HepG2 (cell line): ENCODE data around the gene ADH4. TPM values are rescaled to one million over a fixed set of nuclear protein-coding genes. Genes with fewer than 3 reads are reported as not detected.
A peak's percentile ranks its signal among the peaks of the same experiment; 100 is the strongest.

ENCODE experiments used
- DNMT1 ChIP-seq: sonication (generic); formaldehyde crosslinking; IDR thresholded peaks from 2 replicates; pipeline ENCODE4 v1.5.1; 2020; ENCODE audit warnings: mild to moderate bottlenecking, missing genetic modification reagents
- ELF4 ChIP-seq: sonication (generic); formaldehyde crosslinking; IDR thresholded peaks from 2 replicates; pipeline ENCODE4 v1.5.0; 2020; ENCODE audit warnings: missing genetic modification reagents, mild to moderate bottlenecking, moderate library complexity, borderline replicate concordance
- FOSL1 ChIP-seq: sonication (generic); formaldehyde crosslinking; IDR thresholded peaks from 2 replicates; pipeline ENCODE4 v1.9.0; 2021; ENCODE audit warnings: missing genetic modification reagents, borderline replicate concordance
- KDM5A ChIP-seq: fragments of 200-600 bp; sonication (generic); IDR thresholded peaks from 2 replicates; pipeline ENCODE4 v1.7.0; 2018; ENCODE audit warnings: antibody characterized with exemption, mild to moderate bottlenecking, low read length, borderline replicate concordance
- MXI1 ChIP-seq: IDR thresholded peaks from 3 replicates; pipeline ENCODE4 v1.6.1; 2012; ENCODE audit warnings: low read depth, low read length, inconsistent platforms, borderline replicate concordance
- MYC ChIP-seq: sonication (generic); formaldehyde crosslinking; IDR thresholded peaks from 2 replicates; pipeline ENCODE4 v1.9.0; 2021; ENCODE audit warnings: missing genetic modification reagents, borderline replicate concordance
- NFRKB ChIP-seq: fragments of 450-650 bp; IDR thresholded peaks from 2 replicates; pipeline ENCODE4 v1.6.1; 2017
- NR2F2 ChIP-seq: IDR thresholded peaks from 2 replicates; pipeline ENCODE4 v1.6.1; 2012; ENCODE audit warnings: low read depth, inconsistent platforms, borderline replicate concordance
- SCMH1 ChIP-seq: sonication (generic); formaldehyde crosslinking; IDR thresholded peaks from 2 replicates; pipeline ENCODE4 v1.9.0; 2021; ENCODE audit warnings: missing genetic modification reagents, mild to moderate bottlenecking, borderline replicate concordance
- SYNCRIP ChIP-seq: fragments of 200-400 bp; formaldehyde crosslinking; IDR thresholded peaks from 2 replicates; pipeline ENCODE4 v1.6.1; 2018; ENCODE audit warnings: mild to moderate bottlenecking, low read depth, low read length; ENCODE audit not compliant: insufficient read depth
- TOPORS ChIP-seq: sonication (generic); formaldehyde crosslinking; IDR thresholded peaks from 2 replicates; pipeline ENCODE4 v1.8.0; 2023; ENCODE audit warnings: mild to moderate bottlenecking, missing genetic modification reagents
- ZBTB7A ChIP-seq: sonication (generic); formaldehyde crosslinking; IDR thresholded peaks from 2 replicates; pipeline ENCODE4 v1.8.0; 2022; ENCODE audit warnings: mild to moderate bottlenecking, missing genetic modification reagents
- ZNF138 ChIP-seq: sonication (generic); formaldehyde crosslinking; IDR thresholded peaks from 2 replicates; pipeline ENCODE4 v1.5.0; 2020; ENCODE audit warnings: mild to moderate bottlenecking, low read depth, missing genetic modification reagents
- ZNF205 ChIP-seq: IDR thresholded peaks from 2 replicates; pipeline ENCODE4 v1.6.1; 2018; ENCODE audit warnings: missing biosample characterization, missing genetic modification reagents
- ZNF367 ChIP-seq: sonication (generic); formaldehyde crosslinking; IDR thresholded peaks from 2 replicates; pipeline ENCODE4 v1.4.0; 2020; ENCODE audit warnings: missing genetic modification reagents, borderline replicate concordance
- ZNF724P ChIP-seq: sonication (generic); formaldehyde crosslinking; IDR thresholded peaks from 2 replicates; pipeline ENCODE4 v1.8.0; 2022; ENCODE audit warnings: missing genetic modification reagents, borderline replicate concordance
- ZNF788 ChIP-seq: sonication (generic); formaldehyde crosslinking; IDR thresholded peaks from 2 replicates; pipeline ENCODE4 v1.5.0; 2020; ENCODE audit warnings: mild to moderate bottlenecking, missing genetic modification reagents, borderline replicate concordance
- polyA plus RNA-seq, 8 experiments: library from polyadenylated mRNA; depleted of rRNA in 3 of 8; stranded (reverse) in 7 of 8; unstranded in 1 of 8; fragments of >200 nt; fragmentation: Illumina TruSeq in 4 of 8; extraction: Trizol in 4 of 8; gene quantifications; 2 replicates each; pipeline versions ENCODE4 v1.2.1 to v1.2.3, GENCODE V29; 2011 to 2016; ENCODE audit warnings: low read depth in 4 of 8, missing spikeins in 1 of 8, mixed read lengths in 1 of 8; ENCODE audit not compliant: insufficient read depth in 1 of 8
- total RNA-seq, 5 experiments: library from RNA; depleted of rRNA; stranded (reverse); fragments of >200 nt; fragmentation: Illumina TruSeq; extraction: Trizol; gene quantifications; 2 replicates each; pipeline ENCODE4 v1.2.3, GENCODE V29; 2016; ENCODE audit warnings: low read depth in 1 of 5
- TF ChIP-seq, protein P1 (sequence below): sonication (generic); formaldehyde crosslinking; IDR thresholded peaks from 2 replicates; pipeline ENCODE4 v1.8.0; 2022; ENCODE audit warnings: missing genetic modification reagents, mild to moderate bottlenecking, inconsistent platforms, borderline replicate concordance
- TF ChIP-seq, protein P2 (sequence below): IDR thresholded peaks from 2 replicates; pipeline ENCODE4 v1.6.1; 2016; ENCODE audit warnings: low read depth, borderline replicate concordance
- TF ChIP-seq, protein P3 (sequence below): sonication (generic); formaldehyde crosslinking; IDR thresholded peaks from 2 replicates; pipeline ENCODE4 v1.4.0; 2020; ENCODE audit warnings: missing genetic modification reagents, borderline replicate concordance
- TF ChIP-seq, protein P4 (sequence below): sonication (generic); formaldehyde crosslinking; IDR thresholded peaks from 2 replicates; pipeline ENCODE4 v1.4.0; 2020; ENCODE audit warnings: missing genetic modification reagents
- TF ChIP-seq, protein P5 (sequence below): sonication (generic); formaldehyde crosslinking; IDR thresholded peaks from 2 replicates; pipeline ENCODE4 v1.4.0; 2020; ENCODE audit warnings: missing genetic modification reagents, mild to moderate bottlenecking, borderline replicate concordance

The ADH4 gene
- total and polyA plus RNA-seq, 2 of the 13 experiments (the other 11 are each of a cell fraction or from before 2014, with no cell fraction given) = 24.3 to 31.1 TPM

DNA sequence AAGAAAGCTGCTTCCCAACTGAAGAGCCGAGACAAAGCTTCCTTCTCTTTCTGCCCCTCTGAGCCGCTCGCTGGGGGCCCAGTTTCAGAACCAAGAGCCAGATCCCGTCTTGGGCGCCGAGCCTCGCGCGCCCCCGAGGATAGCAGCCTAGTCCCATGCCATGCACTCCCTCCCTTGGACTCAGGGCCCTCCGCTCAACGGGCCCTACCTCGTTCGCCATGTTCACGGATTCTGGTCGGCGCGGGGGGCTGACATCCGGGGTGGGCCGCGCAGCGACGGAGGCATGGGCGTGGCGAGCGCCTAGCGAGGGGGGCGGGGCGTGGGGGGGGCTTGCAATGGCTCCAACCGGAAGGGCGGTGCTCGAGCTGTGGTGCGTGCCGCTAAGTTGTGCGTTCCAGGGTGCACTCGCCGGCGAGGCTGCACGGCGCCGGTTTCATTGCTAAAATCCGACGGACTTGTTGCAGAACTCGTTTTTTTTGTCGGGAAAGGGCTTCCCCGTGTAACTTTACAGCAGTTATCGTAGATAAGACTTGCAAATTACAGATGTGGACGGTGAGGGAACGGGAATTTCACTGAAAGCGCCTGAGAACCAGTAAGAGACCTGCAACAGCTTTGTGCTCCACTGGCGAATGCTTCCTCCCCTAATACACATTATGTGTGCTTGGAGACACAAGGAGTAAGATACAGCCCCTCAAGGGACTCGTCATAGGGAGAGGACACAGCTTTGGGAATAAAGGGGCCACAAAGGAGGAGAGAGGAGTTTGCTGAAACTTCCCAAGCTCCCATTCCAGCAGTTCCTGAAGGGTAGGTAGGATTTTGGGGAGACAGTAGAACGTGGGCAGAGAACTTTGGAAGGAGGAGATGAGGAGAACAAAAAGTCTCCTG, 55.4 kb downstream of the ADH4 start, which contains the start of gene ADH5 (continued):
- TF ChIP-seq SCMH1 (CRISPR knock-in tag) (no peak), SYNCRIP (no peak), ZNF788 (CRISPR knock-in tag) (peak; percentile 45; the same call in 1 of the 2 replicates), KDM5A (no peak; the same call in none of the 2 replicates), NFRKB (no peak), MXI1 (peak; percentile 60; the same call in 1 of the 3 replicates), FOSL1 (no peak), ZNF138 (CRISPR knock-in tag) (no peak), ZNF367 (CRISPR knock-in tag) (no peak), ELF4 (no peak), ZNF205 (CRISPR knock-in tag) (0 out of 2 replicates have a peak, but pooled peaks have one; percentile 45), MYC (CRISPR knock-in tag) (peak; percentile 85), NR2F2 (no peak), ZNF724P (CRISPR knock-in tag) (no peak; the same call in 1 of the 2 replicates), DNMT1 (no peak), ZBTB7A (peak; percentile 66; the same call in 1 of the 2 replicates), TOPORS (peak; percentile 82; the same call in 1 of the 2 replicates)
- TF ChIP-seq, protein P1, sequence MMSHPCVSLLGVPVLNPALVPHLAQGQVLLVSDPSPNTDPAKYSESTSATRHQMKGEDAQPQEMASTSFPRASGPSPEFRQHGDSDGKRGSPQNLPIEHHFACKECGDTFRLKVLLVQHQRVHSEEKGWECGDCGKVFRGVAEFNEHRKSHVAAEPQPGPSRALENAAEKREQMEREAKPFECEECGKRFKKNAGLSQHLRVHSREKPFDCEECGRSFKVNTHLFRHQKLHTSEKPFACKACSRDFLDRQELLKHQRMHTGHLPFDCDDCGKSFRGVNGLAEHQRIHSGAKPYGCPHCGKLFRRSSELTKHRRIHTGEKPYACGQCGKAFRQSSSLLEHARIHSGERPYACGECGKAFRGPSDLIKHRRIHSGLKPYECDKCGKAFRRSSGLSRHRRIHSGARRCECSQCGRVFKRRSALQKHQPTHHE (CRISPR knock-in tag) = no peak
- TF ChIP-seq, protein P2, sequence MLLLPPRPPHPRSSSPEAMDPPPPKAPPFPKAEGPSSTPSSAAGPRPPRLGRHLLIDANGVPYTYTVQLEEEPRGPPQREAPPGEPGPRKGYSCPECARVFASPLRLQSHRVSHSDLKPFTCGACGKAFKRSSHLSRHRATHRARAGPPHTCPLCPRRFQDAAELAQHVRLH (CRISPR knock-in tag) = peak; percentile 54; the same call in 1 of the 2 replicates
- TF ChIP-seq, protein P3, sequence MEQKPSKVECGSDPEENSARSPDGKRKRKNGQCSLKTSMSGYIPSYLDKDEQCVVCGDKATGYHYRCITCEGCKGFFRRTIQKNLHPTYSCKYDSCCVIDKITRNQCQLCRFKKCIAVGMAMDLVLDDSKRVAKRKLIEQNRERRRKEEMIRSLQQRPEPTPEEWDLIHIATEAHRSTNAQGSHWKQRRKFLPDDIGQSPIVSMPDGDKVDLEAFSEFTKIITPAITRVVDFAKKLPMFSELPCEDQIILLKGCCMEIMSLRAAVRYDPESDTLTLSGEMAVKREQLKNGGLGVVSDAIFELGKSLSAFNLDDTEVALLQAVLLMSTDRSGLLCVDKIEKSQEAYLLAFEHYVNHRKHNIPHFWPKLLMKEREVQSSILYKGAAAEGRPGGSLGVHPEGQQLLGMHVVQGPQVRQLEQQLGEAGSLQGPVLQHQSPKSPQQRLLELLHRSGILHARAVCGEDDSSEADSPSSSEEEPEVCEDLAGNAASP (CRISPR knock-in tag) = peak; percentile 56; the same call in 1 of the 2 replicates
- TF ChIP-seq, protein P4, sequence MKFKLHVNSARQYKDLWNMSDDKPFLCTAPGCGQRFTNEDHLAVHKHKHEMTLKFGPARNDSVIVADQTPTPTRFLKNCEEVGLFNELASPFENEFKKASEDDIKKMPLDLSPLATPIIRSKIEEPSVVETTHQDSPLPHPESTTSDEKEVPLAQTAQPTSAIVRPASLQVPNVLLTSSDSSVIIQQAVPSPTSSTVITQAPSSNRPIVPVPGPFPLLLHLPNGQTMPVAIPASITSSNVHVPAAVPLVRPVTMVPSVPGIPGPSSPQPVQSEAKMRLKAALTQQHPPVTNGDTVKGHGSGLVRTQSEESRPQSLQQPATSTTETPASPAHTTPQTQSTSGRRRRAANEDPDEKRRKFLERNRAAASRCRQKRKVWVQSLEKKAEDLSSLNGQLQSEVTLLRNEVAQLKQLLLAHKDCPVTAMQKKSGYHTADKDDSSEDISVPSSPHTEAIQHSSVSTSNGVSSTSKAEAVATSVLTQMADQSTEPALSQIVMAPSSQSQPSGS = peak; percentile 33
- TF ChIP-seq, protein P5, sequence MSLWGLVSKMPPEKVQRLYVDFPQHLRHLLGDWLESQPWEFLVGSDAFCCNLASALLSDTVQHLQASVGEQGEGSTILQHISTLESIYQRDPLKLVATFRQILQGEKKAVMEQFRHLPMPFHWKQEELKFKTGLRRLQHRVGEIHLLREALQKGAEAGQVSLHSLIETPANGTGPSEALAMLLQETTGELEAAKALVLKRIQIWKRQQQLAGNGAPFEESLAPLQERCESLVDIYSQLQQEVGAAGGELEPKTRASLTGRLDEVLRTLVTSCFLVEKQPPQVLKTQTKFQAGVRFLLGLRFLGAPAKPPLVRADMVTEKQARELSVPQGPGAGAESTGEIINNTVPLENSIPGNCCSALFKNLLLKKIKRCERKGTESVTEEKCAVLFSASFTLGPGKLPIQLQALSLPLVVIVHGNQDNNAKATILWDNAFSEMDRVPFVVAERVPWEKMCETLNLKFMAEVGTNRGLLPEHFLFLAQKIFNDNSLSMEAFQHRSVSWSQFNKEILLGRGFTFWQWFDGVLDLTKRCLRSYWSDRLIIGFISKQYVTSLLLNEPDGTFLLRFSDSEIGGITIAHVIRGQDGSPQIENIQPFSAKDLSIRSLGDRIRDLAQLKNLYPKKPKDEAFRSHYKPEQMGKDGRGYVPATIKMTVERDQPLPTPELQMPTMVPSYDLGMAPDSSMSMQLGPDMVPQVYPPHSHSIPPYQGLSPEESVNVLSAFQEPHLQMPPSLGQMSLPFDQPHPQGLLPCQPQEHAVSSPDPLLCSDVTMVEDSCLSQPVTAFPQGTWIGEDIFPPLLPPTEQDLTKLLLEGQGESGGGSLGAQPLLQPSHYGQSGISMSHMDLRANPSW (CRISPR knock-in tag) = 0 out of 2 replicates have a peak, but pooled peaks have one; percentile 43
